HG03520 (cell line): ENCODE data around the gene OR52H1.
"Not testable (repeated sequence)": the region's sequence is repeated elsewhere in the genome, so short reads cannot be mapped to it uniquely, and the experiment has no call there.

Experiments
- ATAC-seq: cut with Tn5 transposase; IDR thresholded peaks from one replicate; pipeline ENCODE4 v1.9.1; 2021; ENCODE audit warnings: mild to moderate bottlenecking, moderate library complexity; ENCODE audit not compliant: unreplicated experiment

OR52H1 gene

DNA sequence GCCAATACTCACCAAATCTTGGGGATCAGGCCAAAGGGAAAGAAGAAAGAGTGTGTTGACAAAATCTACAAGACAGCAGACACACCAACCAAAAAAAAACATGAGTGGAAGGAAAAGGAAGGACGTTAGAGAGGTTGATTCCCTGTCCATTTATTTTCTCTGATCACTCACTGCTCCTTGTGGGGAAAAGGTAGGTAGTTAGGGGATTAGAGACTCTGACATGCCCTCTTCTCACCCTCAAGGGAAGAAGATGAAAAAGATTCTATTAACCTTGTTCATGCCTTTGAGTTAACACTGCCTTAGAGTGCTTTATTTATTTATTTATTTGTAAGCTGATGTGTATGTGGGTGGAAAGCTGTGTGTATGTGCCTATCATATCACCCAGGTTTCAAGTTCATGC lies at the start of gene OR52H1:
TSS of gene OR52H1 (minus strand) at position 101 of the 400 bp plus-strand sequence. CDS start 3,035 bp downstream, outside the sequence.
- ATAC-seq = no peak

DNA sequence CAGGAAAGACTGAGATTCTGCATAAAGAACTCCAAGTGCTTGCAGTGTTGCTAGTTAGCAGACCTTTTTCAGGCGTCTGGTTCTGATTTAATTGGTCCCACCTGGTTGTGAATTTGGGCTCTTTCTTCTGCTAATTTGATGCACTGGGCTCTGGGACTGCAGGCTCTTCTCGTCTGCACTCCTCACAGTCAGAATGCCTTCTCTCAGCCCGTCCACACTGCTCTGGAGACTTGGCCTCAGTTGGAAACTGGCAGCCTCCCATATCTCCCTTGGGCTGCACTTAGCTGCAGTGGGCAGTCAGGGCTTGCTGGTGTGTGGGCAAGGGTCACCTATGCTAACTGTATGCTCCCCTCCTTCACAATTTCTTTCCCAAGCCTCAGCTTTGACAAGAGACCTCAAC lies 49.6 kb upstream of the OR52H1 start:
- no peak for ATAC-seq

DNA sequence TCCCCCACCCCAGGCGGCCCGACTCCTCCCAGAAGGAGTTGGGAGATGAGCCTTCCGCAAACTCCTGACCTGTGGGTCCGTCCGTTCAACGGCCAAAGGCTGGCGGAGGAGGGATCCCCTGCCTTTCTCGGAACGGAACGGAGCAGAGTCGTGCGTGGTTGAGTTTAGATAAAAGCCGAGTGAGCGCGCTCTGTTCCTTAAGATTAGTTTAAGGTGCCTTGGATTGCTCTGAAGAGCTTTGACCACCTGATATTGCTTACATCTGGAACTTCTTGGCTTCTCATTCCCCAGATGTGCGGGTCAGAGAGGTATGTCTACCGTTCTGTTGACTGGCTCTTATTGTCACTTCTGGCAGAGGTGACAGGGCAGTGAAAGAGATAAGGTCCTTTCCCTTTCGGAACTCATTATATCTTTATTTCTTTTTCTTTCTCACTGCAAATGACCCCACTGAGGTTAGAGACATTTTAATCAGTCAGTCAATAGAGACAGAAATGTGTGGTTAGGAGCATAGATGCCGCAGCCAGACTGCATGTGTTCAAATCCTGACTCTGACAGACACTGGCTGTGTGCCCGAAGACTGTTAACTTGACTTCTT lies 48.4 kb upstream of the OR52H1 start, which contains the start of gene TRIM6:
TSS of gene TRIM6 (plus strand) at position 31 of the 595 bp plus-strand sequence. CDS start at position 292, 261 bp downstream.
- no peak for ATAC-seq

DNA sequence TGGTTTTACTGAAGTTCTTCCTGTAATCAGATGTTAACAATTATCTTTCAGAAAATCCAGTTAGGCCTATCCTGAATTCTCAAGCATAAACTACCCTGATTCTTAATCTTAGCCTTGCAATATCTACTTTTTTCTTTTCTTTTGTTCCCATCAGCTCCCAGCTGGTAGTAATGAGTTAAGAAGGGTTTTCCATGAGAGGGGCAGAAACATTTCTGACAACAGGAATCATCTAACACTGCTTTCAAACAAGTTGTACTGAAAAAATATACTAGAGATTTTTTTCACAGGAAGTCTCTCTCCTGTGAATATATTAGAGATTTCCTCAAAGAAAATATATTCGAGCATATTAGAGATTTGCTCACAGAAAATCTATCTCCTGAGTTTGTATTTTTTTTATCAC lies 44.8 kb upstream of the OR52H1 start:
- ATAC-seq = no peak

DNA sequence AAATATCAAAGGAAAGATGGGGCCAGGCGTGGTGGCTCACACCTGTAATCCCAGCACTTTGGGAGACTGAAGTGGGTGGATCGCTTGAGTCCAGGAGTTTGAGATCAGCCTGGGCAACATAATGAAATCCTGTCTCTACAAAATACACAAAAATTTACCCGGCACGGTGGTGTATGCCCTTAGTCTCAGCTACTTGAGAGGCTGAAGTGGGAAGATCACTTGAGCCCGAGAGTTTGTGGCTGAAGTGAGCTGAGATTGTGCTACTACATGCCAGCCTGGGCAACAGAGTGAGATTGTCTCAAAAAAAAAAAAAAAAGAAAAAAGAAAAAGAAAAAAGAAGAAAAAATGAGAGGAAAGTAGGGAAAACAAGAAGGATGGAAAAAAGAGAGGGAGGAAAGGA lies 44.3 kb upstream of the OR52H1 start:
- ATAC-seq = no peak

DNA sequence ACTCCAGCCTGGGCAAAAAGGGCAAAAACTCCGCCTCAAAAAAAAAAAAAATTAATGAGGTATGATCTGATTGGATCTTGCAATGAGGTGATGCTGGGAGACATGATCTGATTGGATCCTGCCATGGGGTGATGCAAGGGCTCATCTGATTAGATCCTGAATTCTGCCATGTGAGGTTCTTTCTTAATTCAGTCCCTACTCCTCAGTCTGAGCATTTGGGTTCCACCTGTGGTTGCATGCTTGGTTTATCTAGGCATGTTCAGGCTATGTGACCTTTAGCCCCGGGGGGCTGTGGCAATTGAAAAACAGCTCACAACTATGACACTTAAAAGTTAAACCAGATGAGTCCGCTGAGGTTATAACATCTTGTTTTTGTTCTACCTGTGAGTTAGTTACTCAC lies 43.3 kb upstream of the OR52H1 start:
- ATAC-seq = no peak

DNA sequence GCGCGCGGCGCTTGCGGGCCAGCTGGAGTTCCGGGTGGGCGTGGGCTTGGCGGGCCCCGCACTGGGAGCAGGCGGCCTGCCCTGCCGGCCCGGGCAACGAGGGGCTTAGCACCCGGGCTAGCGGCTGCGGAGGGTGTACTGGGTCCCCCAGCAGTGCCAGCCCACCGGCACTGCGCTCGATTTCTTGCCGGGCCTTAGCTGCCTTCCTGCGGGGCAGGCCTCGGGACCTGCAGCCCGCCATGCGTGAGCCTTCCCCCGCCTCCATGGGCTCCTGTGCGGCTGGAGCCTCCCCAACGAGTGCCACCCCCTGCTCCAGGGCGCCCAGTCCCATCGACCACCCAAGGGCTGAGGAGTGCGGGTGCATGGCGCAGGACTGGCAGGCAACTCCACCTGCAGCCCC lies 41.6 kb upstream of the OR52H1 start:
- not testable (repeated sequence) for ATAC-seq

DNA sequence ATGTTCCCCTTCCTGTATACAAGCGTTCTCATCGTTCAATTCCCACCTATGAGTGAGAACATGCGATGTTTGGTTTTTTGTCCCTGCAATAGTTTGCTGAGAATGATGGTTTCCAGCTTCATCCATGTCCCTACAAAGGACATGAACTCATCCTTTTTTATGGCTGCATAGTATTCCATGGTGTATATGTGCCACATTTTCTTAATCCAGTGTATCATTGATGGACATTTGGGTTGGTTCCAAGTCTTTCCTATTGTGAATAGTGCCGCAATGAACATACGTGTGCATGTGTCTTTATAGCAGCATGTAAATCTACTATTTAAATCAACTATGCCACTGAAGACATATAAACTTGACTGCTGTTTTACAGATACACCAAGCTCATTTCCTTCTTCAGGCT lies 36.1 kb upstream of the OR52H1 start:
- ATAC-seq = not testable (repeated sequence)

DNA sequence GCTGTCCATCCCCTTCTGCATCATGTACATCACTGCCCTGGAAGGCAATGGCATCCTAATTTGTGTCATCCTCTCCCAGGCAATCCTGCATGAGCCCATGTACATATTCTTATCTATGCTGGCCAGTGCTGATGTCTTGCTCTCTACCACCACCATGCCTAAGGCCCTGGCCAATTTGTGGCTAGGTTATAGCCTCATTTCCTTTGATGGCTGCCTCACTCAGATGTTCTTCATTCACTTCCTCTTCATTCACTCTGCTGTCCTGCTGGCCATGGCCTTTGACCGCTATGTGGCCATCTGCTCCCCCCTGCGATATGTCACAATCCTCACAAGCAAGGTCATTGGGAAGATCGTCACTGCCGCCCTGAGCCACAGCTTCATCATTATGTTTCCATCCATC lies 32.7 kb upstream of the OR52H1 start:
- ATAC-seq = no peak

DNA sequence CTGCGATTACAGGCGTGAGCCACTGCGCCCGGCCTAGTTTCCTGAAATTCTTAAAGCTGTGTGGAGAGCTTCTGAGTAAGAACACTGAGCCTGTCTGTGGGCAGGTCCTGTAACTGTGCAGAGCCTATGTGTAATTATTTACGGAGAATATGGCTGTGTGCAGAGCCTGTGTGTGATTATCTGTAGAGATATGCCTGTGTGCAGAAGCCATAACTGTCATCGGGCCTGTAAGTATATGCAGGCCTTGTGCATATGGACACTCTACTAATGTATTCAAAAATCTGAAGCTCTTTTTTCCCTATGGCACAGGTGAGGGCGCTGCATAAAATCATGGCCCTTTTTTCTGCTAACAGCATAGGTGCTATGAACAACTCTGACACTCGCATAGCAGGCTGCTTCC lies 32.2 kb upstream of the OR52H1 start, which contains the start of gene OR52B6:
TSS of gene OR52B6 (plus strand) at position 301 of the 400 bp plus-strand sequence. CDS start at position 301, 0 bp downstream.
- no peak for ATAC-seq

DNA sequence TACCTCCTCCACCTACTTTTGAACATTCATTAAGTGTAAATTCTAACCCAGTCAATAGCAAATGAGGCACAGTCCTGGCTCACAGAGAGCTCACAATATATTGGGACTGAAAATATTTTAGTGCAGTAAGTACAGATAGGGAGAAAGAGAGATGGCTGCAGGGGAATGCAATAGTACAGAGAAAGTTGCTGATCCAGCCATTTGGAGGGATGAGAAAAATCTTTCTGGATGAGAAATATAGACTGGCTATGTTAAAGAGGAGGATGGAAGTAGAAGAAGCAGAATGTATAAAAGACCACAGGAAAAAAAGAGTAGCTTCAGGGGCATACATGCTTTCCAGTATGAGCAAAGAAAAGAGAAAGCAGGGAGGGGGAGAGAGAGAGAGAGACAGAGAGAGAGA lies 28.8 kb upstream of the OR52H1 start:
- no peak for ATAC-seq

DNA sequence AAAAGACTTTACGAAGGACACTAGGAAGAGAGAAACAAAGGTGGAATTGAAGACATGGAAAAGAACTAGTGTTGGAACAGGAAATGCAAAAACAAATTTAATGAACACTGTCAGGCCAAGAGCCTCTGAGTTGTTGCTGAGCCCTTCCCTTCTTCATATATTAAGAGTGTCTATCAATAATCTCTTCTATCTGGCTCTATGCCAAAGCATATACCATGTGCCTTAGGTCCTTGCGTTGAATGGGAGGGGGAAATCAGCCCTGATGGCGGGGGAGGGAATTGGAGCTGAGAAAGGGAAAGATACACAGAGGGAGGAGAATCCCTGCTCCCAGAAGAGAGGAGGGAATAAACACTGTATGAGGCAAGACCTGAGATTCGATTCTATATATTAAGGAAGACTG lies 26.8 kb upstream of the OR52H1 start:
- no peak for ATAC-seq

DNA sequence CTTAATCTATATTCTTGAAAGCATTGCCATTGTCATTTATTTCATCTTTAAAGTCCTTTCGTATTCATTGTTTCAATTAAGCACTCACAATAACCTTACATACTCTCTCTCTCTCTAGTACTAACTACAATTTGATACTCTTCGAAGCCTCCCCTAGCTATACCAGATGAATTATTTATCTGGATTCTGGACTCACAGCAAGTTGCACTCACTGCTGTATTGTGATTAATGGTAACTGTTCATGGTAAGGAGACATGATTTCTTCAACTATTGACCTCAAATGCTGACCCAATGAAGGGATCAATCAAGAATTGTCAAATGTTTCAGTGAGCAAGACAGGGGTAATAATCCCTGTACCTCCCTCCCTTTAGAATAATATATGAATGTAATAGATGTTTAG lies 26.3 kb upstream of the OR52H1 start:
- no peak for ATAC-seq

DNA sequence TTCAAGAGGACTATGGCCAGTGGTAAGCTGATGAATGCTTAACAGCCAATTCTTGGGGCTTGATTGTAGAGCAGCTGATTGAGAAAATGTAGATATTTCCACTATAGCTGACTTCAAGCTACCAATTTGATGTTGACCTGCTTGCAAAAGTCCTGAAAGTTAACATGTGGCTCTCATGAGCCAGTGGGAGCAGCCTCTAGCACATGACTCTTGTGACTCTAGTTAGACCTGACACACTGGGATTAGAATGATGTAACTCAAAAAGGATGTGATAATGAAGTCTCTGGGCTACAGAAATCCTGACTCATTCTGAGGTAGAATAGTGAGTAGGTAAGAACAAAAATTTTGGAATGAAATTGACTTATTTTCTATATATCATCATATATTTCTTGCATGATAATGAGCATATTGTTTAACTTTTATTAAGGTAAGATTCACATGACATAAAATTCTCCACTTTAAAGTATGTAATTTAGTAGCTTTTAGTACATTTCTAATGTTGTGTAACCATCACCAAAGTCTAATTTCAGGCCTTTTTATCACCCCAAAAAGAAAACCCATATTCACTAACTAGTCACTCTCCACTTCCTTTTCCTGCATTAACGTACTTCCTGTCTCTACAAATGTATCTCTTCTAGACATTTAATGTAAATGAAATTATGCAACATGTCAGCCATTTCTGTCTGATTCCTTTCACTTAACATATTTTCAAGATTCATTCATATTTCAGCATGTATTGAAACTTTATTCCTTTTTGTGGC lies 16.1 kb upstream of the OR52H1 start:
- ATAC-seq = no peak

DNA sequence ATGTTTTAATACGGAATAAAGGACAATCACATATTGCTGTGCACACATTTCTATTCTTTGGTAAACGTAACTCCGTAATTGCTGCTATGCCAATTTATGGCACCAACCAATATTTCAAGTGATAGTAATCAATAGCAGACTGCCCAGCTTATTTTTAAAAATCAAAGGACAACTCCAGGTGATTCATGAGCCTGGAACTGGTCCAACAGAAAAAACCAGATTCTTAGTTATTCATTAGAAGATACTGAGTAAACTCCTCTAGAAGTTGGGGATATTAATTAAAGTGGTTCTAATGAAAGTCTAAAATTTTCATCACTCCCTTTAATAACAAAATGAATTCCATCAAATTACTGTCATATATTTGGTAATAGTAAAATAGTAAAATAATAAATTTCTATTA lies 9.4 kb upstream of the OR52H1 start:
- ATAC-seq = no peak

DNA sequence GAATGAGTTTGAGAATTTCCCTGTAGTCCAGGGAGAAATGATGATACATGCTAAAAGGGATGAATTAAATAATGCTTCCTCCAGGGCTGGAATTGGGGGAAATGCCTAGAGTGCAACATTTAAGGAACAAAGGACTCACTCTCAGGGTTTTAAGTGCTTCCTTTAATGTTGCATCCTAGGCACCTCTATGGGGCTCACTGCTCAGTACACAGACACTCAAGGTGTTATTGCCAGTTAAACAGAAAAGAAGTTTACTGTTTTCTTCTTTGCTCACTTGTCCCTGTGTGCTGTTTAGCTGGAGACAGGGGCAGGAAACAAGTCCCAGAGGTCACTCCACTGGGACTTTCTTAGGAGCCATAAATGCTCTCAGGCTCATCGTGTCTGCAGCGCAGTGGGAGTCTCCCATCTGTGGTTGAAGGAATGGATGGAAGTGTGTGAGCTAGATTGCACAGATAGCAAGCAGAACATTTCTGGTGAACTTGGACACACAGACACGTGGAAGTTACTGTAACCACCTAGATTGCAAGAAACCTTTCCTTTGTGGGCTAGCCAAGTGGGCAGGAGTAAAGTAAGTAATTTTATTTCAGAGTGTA lies 8.4 kb upstream of the OR52H1 start:
- ATAC-seq = no peak

DNA sequence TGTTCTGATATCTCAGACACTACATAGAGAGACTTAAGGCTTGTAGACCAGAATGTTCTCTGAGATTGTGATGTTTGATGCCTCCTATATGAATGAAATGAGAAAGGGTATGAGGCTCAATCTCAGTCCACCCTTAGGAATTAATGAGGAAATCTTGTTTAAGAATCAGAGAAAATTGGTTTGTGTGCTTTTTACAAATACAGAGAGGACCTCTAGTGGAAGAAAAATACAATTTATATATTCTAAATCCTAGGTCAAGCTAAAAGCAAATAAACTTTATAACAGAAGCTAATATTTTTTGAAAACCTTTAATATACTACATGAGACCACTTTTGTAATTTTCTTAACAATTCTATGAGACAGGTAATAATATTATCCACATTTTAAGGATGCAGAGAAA lies 5.0 kb upstream of the OR52H1 start:
- no peak for ATAC-seq

DNA sequence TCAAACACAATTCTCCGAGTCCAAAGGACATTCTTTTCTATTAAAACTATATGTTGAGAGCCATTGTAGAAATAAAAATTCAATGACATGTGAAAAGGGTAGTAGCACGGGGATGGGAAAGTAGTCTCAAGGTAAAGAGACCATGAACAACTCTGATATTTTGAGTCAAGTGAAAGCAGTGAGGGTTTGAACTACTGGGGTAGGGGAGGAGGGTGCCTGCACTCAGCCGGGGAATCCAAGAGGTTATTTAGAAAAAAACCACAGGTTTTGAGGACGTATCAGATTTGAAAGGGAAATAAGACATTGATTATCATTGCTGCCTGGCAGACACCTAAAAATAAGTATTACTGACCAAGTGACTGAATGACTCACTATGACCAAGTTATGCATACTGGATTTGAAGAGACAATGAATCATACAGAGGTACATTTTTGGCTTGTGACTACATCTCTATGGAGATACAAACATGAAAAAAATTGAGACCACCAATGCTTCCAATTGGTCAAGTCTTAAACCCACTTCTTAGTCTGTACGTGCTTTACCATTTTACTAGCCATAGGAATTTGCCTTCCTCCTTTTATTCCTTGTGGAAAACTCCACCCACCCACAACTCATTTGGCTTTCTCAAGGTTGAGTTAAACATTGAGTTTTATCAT lies 2.2 kb upstream of the OR52H1 start:
- ATAC-seq = peak; percentile 71

DNA sequence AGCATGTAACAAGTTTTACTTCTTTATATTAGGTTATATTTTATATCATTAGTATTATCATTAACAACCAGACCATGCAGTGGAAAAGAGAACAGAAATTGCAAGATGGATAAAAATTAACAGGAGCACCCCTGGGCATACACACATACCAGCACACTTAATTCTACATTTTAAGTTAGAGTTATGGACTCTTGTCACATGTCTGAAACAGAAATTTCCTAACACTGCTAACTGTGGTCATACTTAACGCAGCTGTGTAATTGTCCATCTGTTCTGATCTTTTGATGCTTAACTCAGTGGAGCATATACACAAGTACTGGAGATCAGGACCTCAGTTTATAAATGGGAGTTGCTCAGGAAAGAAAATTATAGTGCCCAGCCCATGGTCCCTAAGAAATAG lies 358 bp downstream of the OR52H1 start:
- ATAC-seq = no peak

DNA sequence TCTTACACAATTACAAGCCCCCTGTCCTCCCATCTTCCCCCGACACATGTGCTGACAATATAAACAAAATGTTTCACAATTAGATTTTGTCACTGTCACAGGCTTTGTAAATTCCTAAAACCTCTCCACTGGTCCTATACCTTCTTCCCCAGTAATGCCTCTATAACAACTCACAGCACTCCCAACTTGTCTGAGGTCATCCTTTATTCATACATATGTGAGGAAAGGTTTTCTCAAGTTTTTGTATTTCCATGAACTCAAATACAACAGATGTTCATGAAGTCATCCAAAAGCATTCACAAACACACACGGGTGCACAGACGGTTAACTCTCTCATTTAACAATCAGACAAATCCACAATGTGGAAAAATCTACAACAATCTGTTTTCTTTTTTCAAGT lies 1.9 kb downstream of the OR52H1 start:
- ATAC-seq = no peak

DNA sequence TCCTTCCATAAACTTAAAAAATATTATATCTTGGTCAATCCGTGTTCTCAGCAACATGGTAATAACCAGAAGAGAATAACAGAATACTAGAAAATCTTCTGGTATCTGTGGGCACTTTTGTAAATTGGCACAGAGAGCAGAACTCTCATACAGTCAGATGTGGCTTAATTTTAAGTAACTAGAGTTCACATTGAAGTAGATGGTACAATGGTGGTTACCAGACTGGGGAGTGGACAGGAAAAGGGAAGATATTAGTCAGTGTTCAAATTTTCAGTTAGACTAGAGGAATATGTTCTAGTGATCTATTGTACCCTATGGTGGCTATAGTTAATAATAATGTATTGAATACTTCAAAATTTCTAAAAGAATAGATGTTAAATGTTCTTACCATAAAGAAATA lies 6.9 kb downstream of the OR52H1 start:
- ATAC-seq = no peak

DNA sequence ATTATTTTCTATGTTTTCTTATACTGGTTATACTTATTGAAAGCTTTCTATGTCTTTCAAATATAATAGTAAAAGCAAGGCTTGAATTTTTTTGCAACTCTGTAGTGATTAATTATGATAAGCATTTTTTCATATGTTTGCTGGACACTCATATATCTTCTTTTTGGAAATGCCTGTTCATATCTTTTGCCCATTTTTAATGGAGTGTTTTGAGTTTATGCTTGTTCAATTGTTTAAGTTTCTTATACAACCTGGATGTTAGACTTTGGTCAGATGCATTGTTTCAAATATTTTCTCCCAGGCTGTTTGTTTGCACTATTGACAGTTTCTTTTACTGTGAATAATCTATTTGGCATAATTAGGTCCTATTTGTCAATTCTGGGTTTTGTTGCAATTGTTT lies 11.9 kb downstream of the OR52H1 start:
- ATAC-seq = no peak
